HG03354 (cell line): ENCODE data around the gene HSP90AB1.

Experiments
- ATAC-seq: cut with Tn5 transposase; IDR thresholded peaks from one replicate; pipeline ENCODE4 v1.9.1; 2021; ENCODE audit warnings: mild to moderate bottlenecking; ENCODE audit not compliant: unreplicated experiment, poor library complexity, severe bottlenecking

HSP90AB1 gene

GRCh38 chr6:44251576-44252524 lies 4.9 kb downstream of the HSP90AB1 start:
- no peak for ATAC-seq

DNA sequence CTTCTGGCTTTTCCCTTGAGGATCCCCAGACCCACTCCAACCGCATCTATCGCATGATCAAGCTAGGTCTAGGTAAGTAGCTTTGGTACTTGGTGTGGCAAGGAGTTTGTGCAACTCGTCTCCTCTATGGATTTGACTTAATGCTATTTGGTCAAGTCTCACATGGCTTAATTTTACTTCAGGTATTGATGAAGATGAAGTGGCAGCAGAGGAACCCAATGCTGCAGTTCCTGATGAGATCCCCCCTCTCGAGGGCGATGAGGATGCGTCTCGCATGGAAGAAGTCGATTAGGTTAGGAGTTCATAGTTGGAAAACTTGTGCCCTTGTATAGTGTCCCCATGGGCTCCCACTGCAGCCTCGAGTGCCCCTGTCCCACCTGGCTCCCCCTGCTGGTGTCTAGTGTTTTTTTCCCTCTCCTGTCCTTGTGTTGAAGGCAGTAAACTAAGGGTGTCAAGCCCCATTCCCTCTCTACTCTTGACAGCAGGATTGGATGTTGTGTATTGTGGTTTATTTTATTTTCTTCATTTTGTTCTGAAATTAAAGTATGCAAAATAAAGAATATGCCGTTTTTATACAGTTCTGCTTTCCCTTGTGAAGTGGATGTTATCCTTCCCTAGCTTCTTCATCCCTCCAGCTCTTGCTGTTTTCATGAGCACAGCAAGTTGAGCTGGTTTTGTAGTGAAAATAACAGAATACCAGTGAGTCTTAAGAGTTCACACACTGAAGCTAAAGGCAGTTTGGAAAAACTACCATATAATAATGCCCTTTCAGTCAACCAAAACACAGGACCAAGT lies 6.6 kb downstream of the HSP90AB1 start:
- no peak for ATAC-seq

DNA sequence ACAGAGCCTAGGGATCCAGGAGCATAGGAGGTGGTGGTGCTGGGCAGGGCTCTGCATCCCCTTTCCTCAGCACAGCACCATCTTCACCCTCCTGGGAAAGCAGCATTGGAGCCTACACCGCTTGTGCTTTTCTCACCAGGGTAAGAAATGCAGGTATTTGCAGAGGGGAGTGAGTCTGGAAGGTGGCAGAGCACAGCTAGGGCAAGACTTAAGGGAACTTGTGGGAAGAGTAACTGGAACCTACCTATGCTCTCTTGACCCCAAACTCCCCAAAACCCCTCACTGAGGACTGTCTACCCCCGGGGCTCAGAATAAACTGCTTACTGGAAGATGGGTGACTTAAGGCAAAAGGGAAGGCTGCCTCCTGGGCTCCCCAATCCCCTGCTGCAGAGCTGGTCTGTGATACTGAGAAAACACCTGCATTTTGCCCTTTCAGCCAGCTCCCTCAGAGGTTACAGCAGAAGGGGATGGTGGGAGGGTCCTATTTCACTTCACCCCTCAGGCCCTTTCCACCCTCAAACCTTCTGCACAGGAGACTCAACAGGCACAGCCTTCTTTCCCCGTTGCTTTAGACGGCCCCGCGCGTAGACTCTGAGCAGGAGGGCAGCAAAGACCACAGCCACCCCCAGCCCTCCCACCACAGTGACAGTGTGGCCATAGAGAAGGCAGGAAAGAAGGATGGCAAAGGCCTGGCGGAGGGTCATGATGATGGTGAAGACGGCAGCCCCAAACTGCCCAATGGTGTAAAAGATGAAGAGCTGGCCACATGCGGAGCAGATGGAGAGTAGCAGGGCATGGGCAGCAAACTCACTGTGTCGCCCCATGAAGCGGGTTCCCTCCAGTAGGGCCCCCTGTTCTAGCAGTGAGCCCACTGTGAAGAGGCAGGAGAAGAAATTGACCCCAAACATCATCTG lies 7.5 kb downstream of the HSP90AB1 start:
- ATAC-seq, result no peak

DNA sequence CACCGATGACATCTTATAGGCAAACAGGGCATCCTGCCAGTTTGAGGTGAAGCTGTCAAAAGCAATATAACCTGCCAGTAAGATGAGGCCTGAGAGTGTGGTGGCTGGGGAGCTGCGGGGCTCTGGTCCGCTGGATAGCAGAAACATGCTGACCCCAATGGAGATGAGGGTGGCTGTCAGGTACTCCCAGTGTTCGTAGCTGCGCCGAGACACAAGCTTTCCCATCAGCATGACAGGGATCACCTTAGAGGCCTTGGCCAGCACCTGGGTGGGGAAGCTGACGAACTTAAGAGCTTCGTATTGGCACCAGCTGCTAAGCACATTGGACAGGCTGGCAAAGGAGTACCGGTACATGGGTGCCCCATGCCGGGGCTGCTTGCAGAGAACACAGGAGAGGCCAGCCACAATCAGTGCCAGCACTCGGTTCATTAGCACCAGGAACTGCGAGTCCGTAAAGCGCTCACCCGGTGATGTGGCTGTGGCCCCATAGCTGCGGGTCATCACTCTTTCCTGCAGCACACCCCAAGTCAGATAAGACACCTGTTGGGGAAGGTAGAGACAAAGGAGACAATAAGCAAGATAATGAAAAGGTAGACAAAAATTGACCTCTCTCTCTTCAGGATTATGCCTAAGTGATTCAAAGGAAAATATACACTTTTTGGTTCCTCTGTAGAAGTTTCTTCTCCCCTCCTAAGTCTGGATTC lies 8.4 kb downstream of the HSP90AB1 start:
- ATAC-seq, result no peak

DNA sequence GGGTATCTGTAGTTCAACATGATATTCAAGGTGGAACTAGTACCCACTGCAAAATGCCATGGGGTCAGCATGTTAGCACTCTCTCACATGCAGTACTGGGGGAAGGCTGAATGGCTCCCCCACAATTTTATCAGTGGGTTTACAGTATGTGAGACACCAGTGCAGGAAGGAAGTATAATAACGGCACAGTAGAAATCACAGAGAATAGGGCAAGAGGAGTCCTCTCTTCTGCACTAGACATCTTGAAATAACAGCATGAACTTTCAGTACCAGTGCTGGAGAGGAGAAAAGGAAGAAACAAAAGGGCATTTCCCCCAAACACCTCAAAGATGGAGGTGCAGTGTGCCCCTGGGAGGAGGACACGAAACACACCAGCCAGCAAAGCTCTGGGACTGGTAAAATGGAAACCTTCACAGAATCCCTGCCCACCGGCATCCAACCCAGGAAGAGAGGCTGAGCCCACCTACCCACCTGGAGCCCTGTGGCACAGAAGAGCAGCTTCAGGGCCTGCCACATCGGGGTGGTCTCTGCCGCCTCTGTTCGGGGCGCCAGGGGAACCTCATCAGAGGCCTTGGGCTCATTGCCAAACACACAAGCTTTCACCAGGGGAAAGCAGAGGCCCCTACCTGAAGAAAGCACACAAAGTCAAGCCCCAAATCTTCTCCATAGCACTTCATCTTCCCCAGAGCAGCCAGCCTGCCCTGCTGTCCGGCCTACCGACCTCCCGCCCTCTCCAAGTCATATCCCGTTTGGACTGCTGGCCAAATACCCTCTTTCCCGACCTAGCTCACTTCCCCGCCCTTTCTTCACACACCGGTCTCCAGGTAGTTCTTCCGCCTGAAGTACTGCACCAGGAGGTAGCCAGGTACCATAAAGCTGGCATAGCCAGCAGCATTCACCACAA lies 9.2 kb downstream of the HSP90AB1 start:
- no peak for ATAC-seq

- no peak for ATAC-seq
Observed at GRCh38 chr6:44256775-44257024, 9.8 kb downstream of the HSP90AB1 start.

GRCh38 chr6:44257025-44257752 lies 10.3 kb downstream of the HSP90AB1 start, which contains the start of gene SLC35B2:
SLC35B2 (minus strand) TSS chr6:44257528; CDS start chr6:44257410, 118 bp downstream.
- peak; percentile 58 for ATAC-seq

GRCh38 chr6:44257753-44258324 lies 10.9 kb downstream of the HSP90AB1 start:
- ATAC-seq, result no peak

DNA sequence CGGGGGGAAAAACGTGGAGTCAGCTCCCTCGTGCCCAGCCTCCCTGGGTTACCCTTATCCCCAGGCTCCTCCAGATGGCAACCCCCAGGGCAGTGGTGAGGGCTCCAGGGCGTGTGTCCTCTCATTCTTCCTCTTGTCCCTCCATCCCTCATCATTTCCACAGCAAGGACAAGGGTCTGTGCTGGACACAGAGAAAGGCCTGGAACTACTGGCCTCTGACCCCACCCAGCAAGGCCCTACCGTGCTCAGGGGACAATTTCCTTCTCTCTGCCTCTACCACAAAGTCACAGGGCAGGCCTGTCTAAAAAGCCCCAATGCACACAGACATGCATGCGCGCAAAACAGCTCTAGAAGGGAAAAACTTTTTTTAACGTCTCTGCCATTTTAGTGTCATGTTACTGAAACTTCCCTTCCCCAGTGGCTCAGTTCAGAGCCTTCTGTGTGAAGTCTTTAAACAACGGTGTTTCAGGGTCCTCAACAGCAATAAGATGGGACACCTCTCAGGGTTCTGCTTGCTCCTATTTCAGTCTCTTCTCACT lies 11.5 kb downstream of the HSP90AB1 start:
- no peak for ATAC-seq

DNA sequence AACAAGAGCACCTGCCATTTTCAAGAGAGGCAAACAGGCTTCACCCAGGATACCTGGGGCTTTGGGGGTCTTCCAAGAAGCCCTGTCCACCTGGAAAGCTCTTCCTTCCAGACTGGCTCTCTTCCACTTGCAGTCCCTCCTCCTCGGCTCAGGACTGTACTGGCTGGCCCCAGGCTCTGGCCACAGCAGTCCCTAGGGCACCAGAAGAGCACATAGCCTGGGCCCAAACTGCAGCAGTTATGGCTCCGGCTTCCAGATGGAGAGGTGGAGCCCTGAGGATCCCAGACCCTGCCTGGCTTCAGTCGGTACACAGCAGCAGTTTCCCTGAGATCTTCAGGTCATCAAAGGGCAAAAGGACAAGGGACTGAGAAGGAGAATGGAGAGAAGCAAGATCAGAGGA lies 12.0 kb downstream of the HSP90AB1 start:
- no peak for ATAC-seq

DNA sequence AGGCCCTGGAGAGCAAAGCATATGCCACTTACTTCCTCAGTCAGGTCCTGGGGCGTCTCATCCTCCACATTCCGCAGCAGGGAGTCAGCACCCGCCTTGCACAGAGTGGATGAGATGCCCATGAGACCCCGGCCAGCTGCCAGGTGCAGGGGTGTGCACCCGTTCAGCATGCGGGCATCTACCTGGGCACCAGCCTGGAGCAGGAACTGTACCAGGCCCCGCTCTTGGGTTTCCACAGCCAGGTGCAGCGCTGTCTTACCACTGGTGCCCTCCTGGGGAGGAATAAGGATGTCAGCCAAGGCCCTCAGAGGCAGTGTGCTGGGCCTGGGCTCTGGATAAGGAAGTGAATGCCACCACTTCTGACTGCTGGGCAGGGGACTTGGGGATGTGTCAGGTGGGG lies 13.1 kb downstream of the HSP90AB1 start:
- ATAC-seq, result no peak

DNA sequence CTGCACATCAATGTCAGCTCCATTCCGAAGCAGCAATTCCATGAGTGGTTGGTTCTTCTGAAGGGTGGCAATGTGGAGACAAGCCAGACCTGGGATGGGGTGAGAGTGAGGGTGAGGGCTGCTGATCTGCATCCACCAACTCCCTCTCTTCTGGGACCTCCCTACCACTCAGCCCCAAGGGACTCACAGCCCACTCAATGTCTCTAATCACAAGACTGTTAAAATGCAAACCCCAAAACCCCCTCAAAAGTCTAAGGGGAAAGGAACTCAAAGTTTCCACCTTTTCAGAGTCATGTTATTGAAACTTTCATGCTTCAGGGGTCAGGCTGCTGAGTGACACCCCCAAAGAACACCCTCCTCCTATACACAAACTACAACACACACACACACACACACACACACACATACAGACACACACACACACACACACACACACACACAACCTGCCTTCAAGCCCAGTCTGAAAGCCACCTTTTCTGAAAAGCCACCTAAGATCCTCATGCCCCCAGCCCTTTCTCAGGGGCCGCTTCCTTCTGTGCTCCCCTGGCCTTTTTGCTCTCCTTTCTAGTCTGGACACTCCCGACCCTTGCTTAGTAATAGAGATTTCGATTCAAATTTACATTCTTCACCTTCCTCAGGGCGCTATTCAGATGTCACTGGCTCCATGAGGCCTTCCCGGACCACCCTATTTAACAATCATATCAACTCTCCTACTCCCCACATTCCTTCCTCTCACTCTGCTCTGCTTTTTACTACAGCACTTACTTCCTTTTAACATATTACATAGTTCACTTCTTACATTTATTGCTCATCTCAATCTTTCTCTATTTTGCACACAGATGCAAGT lies 13.8 kb downstream of the HSP90AB1 start:
- no peak for ATAC-seq

DNA sequence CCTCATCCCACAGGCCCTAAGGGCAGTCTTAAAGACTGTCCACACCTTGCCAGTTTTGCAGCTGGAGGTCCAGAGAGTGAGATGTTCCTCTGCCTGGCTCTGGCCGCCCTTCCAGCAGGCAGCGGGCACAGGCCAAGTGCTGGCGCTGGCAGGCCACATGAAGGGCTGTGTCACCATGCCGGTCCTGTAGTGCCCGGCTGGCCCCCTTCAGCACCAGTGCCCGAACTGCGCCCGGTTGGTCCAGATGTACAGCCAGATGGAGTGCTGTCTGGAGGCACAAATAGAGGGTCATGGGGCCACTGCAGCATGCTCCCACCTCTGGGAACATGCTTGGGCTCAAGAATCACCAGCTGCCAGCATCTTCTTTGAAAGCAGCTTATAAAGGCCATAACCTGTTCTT lies 14.7 kb downstream of the HSP90AB1 start:
- ATAC-seq, result no peak

DNA sequence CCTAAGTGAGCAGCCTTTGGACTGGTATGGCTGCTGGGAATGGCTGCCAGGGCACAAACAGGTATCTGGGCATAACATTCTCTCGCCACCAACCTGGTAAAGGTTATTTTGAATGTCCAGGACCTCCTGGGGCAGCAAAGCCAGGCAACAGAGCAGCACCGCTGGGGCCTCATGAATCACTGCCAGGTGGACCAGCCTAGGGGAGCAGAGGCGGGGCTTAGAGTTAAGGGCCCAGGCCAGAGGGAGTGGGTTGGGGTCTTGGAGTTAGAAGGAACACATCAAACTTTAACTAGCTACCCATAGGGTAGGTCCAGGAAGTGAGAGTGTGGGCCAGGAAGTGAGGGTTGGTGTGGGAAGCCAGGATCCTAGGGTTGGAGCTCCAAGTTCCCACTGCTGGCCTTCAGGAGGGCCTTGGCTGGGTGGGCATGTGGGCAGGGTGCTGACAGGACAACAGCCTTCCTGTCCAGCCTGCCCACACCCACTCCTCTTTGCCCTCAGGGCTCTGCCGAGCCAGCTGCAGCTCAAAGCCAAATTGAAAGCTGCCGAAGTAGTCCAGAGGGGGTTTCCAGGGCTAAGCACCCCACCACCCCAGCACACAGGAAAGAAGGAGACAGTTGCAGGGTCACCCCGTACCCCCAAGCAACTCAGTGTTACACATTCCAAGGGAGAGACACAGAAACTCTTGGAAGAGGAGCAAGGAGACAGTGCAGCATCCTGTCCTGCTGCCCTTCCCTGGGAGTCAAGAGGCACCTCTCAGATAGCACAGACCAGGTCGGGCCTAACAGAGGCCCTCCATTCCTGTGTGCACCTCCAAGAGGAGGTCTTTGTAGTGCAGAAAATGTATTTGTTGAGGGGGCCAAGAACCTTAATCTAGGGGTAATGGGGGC lies 15.8 kb downstream of the HSP90AB1 start:
- ATAC-seq, result no peak

DNA sequence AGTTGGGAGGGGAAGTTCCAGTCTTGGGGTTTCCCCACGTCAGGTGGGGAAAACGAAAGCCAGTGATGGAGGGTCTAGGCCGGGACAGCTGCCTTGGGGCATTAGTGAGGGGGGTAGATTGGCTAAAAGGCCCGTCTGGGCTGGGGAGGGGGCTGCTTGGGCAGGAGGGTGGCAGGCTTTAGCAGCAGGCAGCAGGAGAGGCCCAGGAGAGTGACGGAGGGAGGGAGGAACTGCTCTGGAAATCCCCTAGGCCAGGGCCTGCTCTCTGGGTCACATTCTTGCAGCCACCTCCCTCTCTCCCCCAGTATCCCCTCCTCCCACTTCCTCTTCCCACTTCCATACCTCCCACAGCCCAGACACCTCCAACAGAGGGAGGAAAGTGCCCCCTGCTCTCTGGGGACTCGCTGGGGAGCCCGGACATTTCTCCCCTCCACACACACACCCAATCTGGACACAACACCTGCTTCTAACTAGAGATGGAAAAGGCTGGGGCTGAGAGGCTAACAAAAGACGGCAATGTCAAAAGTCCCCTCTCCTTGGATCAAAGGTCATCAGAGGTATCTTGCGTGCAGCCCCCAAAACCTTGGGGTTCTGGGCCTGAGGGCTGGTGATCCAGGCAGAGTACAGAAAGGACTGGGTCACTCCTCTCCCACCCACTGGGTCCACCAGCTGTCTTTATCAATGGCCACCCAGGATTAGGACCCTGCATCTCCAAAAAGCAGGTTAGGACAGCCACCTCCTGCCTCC lies 16.6 kb downstream of the HSP90AB1 start:
- ATAC-seq, result peak; percentile 17
